Heart right ventricle (tissue), 16 donors: ENCODE results near the gene LRRC32. TPM values are rescaled to one million over a fixed set of nuclear protein-coding genes. Genes with fewer than 3 reads are reported as not detected.
A peak's percentile ranks its signal among the peaks of the same experiment; 100 is the strongest.

Source experiments
- ATAC-seq, 8 donors: fragments of 200-7000 bp; cut with Tn5 transposase; one replicate each; pipeline ENCODE4 v1.9.1; 2020; ENCODE audit warnings: mild to moderate bottlenecking in 8 of 8, moderate library complexity in 8 of 8, moderate number of reproducible peaks in 1 of 8
- DNase-seq, 2 donors: peaks; one replicate each; pipeline ENCODE4 v3.0.0-alpha.2; 2020
- H3K27ac ChIP-seq, 10 donors: fragments of 200-600 bp; sonication (generic) in 2 of 10; one replicate each; pipeline versions ENCODE4 v1.5.0 to v1.8.0; 2020 to 2022; ENCODE audit warnings: mild to moderate bottlenecking in 3 of 10
- H3K27me3 ChIP-seq, 7 donors: fragments of 200-600 bp; one replicate each; pipeline ENCODE4 v1.8.0; 2021 to 2022; ENCODE audit warnings: mild to moderate bottlenecking in 2 of 7
- H3K36me3 ChIP-seq, 9 donors: fragments of 200-600 bp; sonication (generic) in 1 of 9; one replicate each; pipeline versions ENCODE4 v1.5.0 to v1.8.0; 2020 to 2022; ENCODE audit warnings: mild to moderate bottlenecking in 2 of 9
- H3K4me1 ChIP-seq, 9 donors: fragments of 200-600 bp; sonication (generic) in 1 of 9; one replicate each; pipeline versions ENCODE4 v1.5.0 to v1.8.0; 2020 to 2022; ENCODE audit warnings: mild to moderate bottlenecking in 4 of 9
- H3K4me3 ChIP-seq, 10 donors: fragments of 200-600 bp; sonication (generic) in 2 of 10; one replicate each; pipeline versions ENCODE4 v1.5.0 to v1.8.0; 2020 to 2022; ENCODE audit warnings: mild to moderate bottlenecking in 7 of 10, moderate library complexity in 2 of 10
- H3K9me3 ChIP-seq, 11 donors: fragments of 200-600 bp in 10 of 11; sonication (generic) in 2 of 11; one replicate each; pipeline versions ENCODE4 v1.5.0 to v1.8.0; 2013 to 2022; ENCODE audit warnings: mild to moderate bottlenecking in 2 of 11, control low read depth in 1 of 11, moderate library complexity in 1 of 11
- WGBS, 2 donors: extraction: QIAGEN DNeasy Blood & Tissue Kit; methylation state at CpG; one replicate each; pipeline ENCODE4 v1.1.7; 2013; ENCODE audit warnings: inconsistent platforms in 1 of 2; 5-methylcytosine and 5-hydroxymethylcytosine counted together
- intact Hi-C, 10 donors: fragments of 100-400 bp; cut with DNase I; formaldehyde crosslinking; loops; one replicate each; pipeline versions ENCODE4 v1.11.1 to v1.14.2; 2022
- polyA plus RNA-seq, 2 donors: library from polyadenylated mRNA; stranded (reverse); fragments of 200-250 nt; gene quantifications; one replicate each; pipeline ENCODE4 v1.2.3, GENCODE V29; 2013
- total RNA-seq, 10 donors: library from RNA; stranded (reverse); fragmentation: NEBNext Ultra II Directional in 3 of 10; extraction: Animal tissue kit (Norgen Biotek cat#: 25700) in 3 of 10; gene quantifications; one replicate each; pipeline versions ENCODE4 v1.2.1 to v1.2.4, GENCODE V29; 2021 to 2023
- TF ChIP-seq, protein P1 (sequence below), 9 donors: fragments of 200-600 bp; sonication (generic) in 2 of 9; IDR thresholded peaks; one replicate each; pipeline versions ENCODE4 v1.5.0 to v1.8.0; 2021 to 2022; ENCODE audit warnings: antibody characterized with exemption in 9 of 9, mild to moderate bottlenecking in 5 of 9, moderate library complexity in 1 of 9
- donor health status: Arrhythmogenic right ventricular cardiomyopathy.
- donor health status: ischemic (EF 13 %, LVEDD 7.1; RV severe dilation, severe dysfunction).
- donor health status: healthy with polysubstance abuse.
- donor health status: DM: no; HTN: yes; CAD: no.
- donor health status: DM: no; HTN: no; CAD: no.
- donor health status: ischemic (EF 25% LVEDD 6.9; RV normal size, moderate dysfunction).
- donor health status: ischemic (EF 25% LVEDD 5.7; RV mildly dilated, moderate dysfunction).
- donor health status: healthy.
- donor health status: DM: yes; HTN: yes; CAD: no.
- donor health status: Ischemic cardiomyopathy.
- donor health status: ischemic (EF 35%, LVEDD 5.7; RV mildly dilated, moderate dysfunction).
- donor health status: nonischemic (EF 11% LVEDD 7.7; RV severe dilation, severe dysfunction).
- donor health status: DM: yes; HTN: yes; CAD: no.
- donor health status: PGD.
- donor health status: ischemic (EF 29% LVEDD 5.4; RV normal size, mild dysfunction).
- donor health status: nonischemic (EF 23%, LVEDD 6.1; RV moderate dilation, normal function).

LRRC32 gene
- total and polyA plus RNA-seq, 12 donors: 16.7 to 215 (median 43.7) TPM

DNA sequence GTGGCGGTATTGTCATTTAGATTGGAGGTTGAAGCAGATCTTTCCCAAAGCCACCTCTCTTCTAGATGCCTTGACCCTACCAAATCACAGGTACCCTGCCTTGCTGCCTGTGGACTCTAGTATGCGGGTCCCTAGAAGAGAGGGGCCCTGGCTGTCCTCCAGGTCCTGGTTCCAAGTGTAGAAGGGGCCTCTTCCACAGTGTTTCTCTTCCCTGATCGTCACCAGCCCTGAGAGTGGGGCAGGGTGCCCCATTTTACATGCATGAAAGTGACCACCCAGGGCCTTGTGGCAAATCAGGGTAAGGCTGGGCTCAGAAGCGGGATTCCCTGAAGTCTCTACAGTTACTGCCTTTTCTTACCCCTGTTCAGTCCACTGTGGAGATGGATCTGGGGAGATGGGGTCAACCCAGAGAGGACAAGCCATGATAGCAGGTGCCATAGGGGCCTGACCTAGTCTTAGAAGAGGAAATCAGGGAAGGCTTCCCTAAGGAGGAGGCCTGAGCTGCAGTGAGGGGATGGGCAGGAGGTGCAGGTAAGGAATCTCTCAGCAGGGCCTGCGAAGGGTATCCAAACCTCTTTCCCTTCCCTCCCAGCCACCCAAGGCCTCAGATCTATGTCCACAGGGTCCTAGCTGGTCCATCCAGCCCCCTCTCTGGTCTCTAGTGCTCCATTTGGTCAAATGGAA lies 1.2 kb upstream of the LRRC32 start:
- no peaks in the 10 kb centered on the region for H3K36me3 ChIP-seq
- ATAC-seq (no peak), DNase-seq (no peak)
- H3K4me3 ChIP-seq: no peak overlapping the region
- peak overlapping the region in 9 of 10 donors; percentile 83 to 96 (median 91) for H3K27ac ChIP-seq
- H3K9me3 ChIP-seq: no peaks in the 10 kb centered on the region
- intact Hi-C loops: loop anchor here in 5 of 10 donors (1.0 to 5.0 kb wide), 4 partner anchors 59 to 93 kb away; no protein-coding TSS in a partner anchor
- peaks cover 0 to 36% (median 0%) of the 10 kb centered on the region in 7 donors for H3K27me3 ChIP-seq
- H3K4me1 ChIP-seq: peaks cover 13 to 70% (median 46%) of the 10 kb centered on the region in 9 donors
- WGBS, 2 donors: 91 to 92% methylated on average over 5 of the region's 5 CpGs
- TF ChIP-seq, protein P1, sequence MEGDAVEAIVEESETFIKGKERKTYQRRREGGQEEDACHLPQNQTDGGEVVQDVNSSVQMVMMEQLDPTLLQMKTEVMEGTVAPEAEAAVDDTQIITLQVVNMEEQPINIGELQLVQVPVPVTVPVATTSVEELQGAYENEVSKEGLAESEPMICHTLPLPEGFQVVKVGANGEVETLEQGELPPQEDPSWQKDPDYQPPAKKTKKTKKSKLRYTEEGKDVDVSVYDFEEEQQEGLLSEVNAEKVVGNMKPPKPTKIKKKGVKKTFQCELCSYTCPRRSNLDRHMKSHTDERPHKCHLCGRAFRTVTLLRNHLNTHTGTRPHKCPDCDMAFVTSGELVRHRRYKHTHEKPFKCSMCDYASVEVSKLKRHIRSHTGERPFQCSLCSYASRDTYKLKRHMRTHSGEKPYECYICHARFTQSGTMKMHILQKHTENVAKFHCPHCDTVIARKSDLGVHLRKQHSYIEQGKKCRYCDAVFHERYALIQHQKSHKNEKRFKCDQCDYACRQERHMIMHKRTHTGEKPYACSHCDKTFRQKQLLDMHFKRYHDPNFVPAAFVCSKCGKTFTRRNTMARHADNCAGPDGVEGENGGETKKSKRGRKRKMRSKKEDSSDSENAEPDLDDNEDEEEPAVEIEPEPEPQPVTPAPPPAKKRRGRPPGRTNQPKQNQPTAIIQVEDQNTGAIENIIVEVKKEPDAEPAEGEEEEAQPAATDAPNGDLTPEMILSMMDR (IDR thresholded peaks at IDR 0.05): no peak

GRCh38 chr11:76671237-76671592 lies 668 bp upstream of the LRRC32 start:
- intact Hi-C loops: loop anchor here in 5 of 10 donors (1.0 to 5.0 kb wide), 4 partner anchors 59 to 92 kb away; no protein-coding TSS in a partner anchor
- Histone ChIP-seq H3K27me3 (peaks cover 0 to 36% (median 0%) of the 10 kb centered on the region in 7 donors), H3K27ac (peak overlapping the region in 9 of 10 donors; percentile 83 to 96 (median 91)), H3K4me3 (peak overlapping the region in 9 of 10 donors; percentile 62 to 87 (median 75)), H3K36me3 (no peaks in the 10 kb centered on the region), H3K9me3 (no peaks in the 10 kb centered on the region), H3K4me1 (peaks cover 13 to 75% (median 50%) of the 10 kb centered on the region in 9 donors)
- WGBS, 2 donors: 19 to 39% methylated on average over 8 of the region's 8 CpGs
- TF ChIP-seq, protein P1 (IDR thresholded peaks at IDR 0.05): no peak
- ATAC-seq: peak in 1 of 8 donors; percentile 10
- no peak for DNase-seq

DNA sequence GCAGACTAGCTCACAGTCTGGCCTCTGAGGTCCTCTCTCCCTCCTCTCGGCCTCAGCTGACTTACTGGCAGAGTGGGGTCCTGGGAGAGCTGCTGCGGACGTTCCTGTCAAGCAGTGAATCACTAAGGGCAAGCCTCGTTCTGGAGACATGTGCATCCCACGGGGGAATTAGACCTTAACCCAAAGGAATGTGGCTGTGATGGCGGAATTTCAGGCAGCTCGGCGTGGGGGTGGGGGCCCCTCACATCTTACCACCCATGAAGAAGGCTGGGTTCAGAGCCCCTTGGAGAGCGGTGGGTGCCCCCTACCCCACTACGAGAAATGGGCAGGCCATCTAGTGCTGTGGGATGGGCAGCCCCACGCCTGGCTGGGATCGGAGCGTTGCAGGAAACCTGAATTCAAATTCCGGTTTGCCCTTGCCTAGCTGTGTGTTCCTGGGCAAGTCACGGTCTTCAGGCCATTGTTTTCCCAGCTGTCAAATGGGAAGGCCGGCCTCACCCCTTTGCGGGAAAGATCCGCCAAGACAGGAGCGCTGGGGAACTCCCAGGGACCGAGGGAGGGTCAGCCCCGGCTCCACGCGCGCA lies 554 bp downstream of the LRRC32 start:
- Histone ChIP-seq H3K9me3 (no peaks in the 10 kb centered on the region), H3K27ac (peak overlapping the region; percentile 83 to 96 (median 90)), H3K27me3 (peaks cover 0 to 36% (median 0%) of the 10 kb centered on the region in 7 donors), H3K36me3 (peaks cover 0 to 10% (median 0%) of the 10 kb centered on the region in 9 donors), H3K4me1 (peaks cover 19 to 87% (median 61%) of the 10 kb centered on the region in 9 donors), H3K4me3 (peak overlapping the region; percentile 47 to 87 (median 74))
- ATAC-seq (peak; percentile 0 to 43 (median 8)), DNase-seq (peak; percentile 42 to 51)
- WGBS, 2 donors: 22% methylated on average over 24 of the region's 24 CpGs
- intact Hi-C loops: loop anchor here in 7 of 10 donors (2.0 to 5.0 kb wide), 5 partner anchors 38 to 91 kb away; no protein-coding TSS in a partner anchor
- TF ChIP-seq, protein P1 (IDR thresholded peaks at IDR 0.05): no peak

DNA sequence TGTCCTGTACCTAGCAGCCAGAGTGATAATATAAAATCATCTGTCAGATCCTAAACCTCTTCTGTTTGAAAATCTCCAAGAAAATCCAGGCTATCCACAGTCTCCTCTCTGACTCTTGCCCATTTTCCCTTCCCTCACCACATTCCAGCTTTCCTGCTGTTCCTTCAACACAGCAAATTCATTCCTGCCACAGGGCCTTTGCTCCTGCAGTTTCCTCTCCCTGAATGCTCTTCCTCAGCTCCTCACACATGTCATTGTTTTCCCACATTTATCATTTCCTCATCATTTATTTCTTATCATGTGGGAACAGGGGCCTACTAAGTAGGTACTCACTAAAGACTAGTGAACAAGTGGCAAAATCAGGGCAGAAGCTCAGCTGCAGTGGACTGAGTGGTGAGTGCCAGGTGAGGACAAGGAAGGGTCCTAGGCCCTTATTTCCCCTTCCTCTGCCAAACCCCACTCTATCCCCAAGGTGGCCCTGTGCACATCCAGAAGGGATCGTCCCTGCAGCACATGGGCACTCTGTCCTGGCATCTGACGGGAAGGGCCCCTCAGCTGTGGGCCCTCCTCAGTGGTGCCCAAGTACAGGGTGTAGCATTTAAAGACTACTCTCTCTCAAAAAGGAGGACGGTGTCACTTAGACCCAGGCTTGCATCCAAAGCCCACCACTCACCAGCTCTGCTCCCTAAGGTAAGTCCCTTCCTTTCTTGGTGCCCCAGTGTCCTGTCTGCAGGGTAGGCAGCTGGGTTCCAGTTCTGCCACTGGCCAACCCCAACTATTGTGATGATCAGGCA lies 2.0 kb downstream of the LRRC32 start:
- Histone ChIP-seq H3K27me3 (peaks cover 0 to 36% (median 0%) of the 10 kb centered on the region in 7 donors), H3K27ac (peak overlapping the region; percentile 53 to 96 (median 78)), H3K4me1 (peaks cover 19 to 91% (median 69%) of the 10 kb centered on the region in 9 donors), H3K36me3 (peaks cover 0 to 21% (median 4%) of the 10 kb centered on the region in 9 donors), H3K4me3 (peak overlapping the region; percentile 32 to 87 (median 72)), H3K9me3 (no peaks in the 10 kb centered on the region)
- TF ChIP-seq, protein P1 (IDR thresholded peaks at IDR 0.05): no peak
- WGBS, 2 donors: 67 to 77% methylated on average over 3 of the region's 3 CpGs
- intact Hi-C loops: loop anchor here in 3 of 10 donors (5.0 kb wide), 2 partner anchors 36 to 51 kb away; no protein-coding TSS in a partner anchor
- no peak for ATAC-seq
- DNase-seq: no peak
